Pancreas (tissue), 10 donors: Measurements from ENCODE around the gene NRXN2. TPM values are rescaled to one million over a fixed set of nuclear protein-coding genes. Genes with fewer than 3 reads are reported as not detected.

Experiments used
- ATAC-seq, 4 donors: fragments of 200-7000 bp; cut with Tn5 transposase; one replicate each; pipeline versions ENCODE4 v1.8.0 to v1.9.1; 2020; ENCODE audit warnings: mild to moderate bottlenecking in 4 of 4, moderate library complexity in 4 of 4
- DNase-seq, 6 donors: peaks; one replicate each; pipeline ENCODE4 v3.0.0-alpha.2; 2020
- FAIRE-seq: peaks from 2 replicates; lab custom pipeline; 2012; peaks lifted over from hg19 to GRCh38; lab: Jason Lieb, UNC
- H3K27ac ChIP-seq, 4 donors: fragments of 200-600 bp; sonication (generic); 1 replicate in 3 of 4; 2 replicates in 1 of 4; pipeline versions ENCODE4 v1.5.0 to v1.8.0; 2020
- H3K27me3 ChIP-seq, 4 donors: fragments of 200-600 bp; one replicate each; pipeline ENCODE4 v1.8.0; 2021
- H3K36me3 ChIP-seq, 3 donors: fragments of 200-600 bp; sonication (generic) in 1 of 3; one replicate each; pipeline versions ENCODE4 v1.5.0 to v1.8.0; 2020 to 2021
- H3K4me1 ChIP-seq, 3 donors: fragments of 200-600 bp; one replicate each; pipeline ENCODE4 v1.8.0; 2021
- H3K4me3 ChIP-seq, 4 donors: fragments of 200-600 bp; sonication (generic) in 2 of 4; one replicate each; pipeline versions ENCODE4 v1.5.0 to v1.8.0; 2020 to 2021
- H3K9me3 ChIP-seq, 4 donors: fragments of 200-600 bp; one replicate each; pipeline ENCODE4 v1.8.0; 2021
- CTCF ChIP-seq, 4 donors: fragments of 200-600 bp; sonication (generic) in 3 of 4; IDR thresholded peaks; one replicate each; pipeline versions ENCODE4 v1.5.0 to v1.8.0; 2021; ENCODE audit warnings: antibody characterized with exemption in 4 of 4
- WGBS, 2 donors: extraction: QIAGEN DNeasy Blood & Tissue Kit; methylation state at CpG; one replicate each; pipeline ENCODE4 v1.1.7; 2013; 5-methylcytosine and 5-hydroxymethylcytosine counted together
- intact Hi-C, 3 donors: fragments of 100-400 bp; cut with DNase I; formaldehyde crosslinking; loops; one replicate each; pipeline versions ENCODE4 v1.11.1 to v1.14.2; 2022
- polyA plus RNA-seq, 2 donors: library from polyadenylated mRNA; stranded (reverse); fragments of 200-250 nt; gene quantifications; one replicate each; pipeline ENCODE4 v1.2.3, GENCODE V29; 2013
- total RNA-seq, 6 donors: library from RNA; stranded (reverse); fragmentation: NEBNext Ultra II Directional in 4 of 6; extraction: Animal tissue kit (Norgen Biotek cat#: 25700) in 4 of 6; gene quantifications; one replicate each; pipeline versions ENCODE4 v1.2.1 to v1.2.4, GENCODE V29; 2021 to 2023
- donor health status: healthy with polysubstance abuse.
- donor health status: DM: no; HTN: no; CAD: no; lungs with moderate emphysema.
- donor health status: DM: no; HTN: no; CAD: no.
- donor health status: control.
- donor health status: control.
- donor health status: Bipolar disorder and iron deficiency.
- donor health status: DM: yes; HTN: yes; CAD: no.
- donor health status: DM: no; HTN: no; CAD: no.
- donor health status: DM: no; HTN: no; CAD: no.
- donor health status: DM: yes; HTN: yes; CAD: no.

NRXN2 gene
- total and polyA plus RNA-seq, 8 donors: 0.69 to 10.8 (median 2.1) TPM

GRCh38 chr11:64763526-64764039 lies 40.6 kb upstream of the NRXN2 start:
- Histone ChIP-seq H3K27ac (peak overlapping the region in 2 of 4 donors; percentile 4 to 28), H3K9me3 (no peaks in the 10 kb centered on the region), H3K27me3 (no peaks in the 10 kb centered on the region), H3K4me3 (no peak overlapping the region), H3K36me3 (peaks cover 11 to 54% (median 46%) of the 10 kb centered on the region in 3 donors), H3K4me1 (peaks cover 0 to 6% (median 5%) of the 10 kb centered on the region in 3 donors)
- DNase-seq (peak in 3 of 6 donors; percentile 24 to 46 (median 43)), FAIRE-seq (no peak), ATAC-seq (peak in 1 of 4 donors; percentile 1)
- intact Hi-C loops: no loop called here
- TF ChIP-seq CTCF (IDR thresholded peaks at IDR 0.05): no peak
- WGBS, 2 donors: 76 to 89% methylated on average over 6 of the region's 6 CpGs

- TF ChIP-seq CTCF (IDR thresholded peaks at IDR 0.05): no peak
- peaks cover 10 to 47% (median 40%) of the 10 kb centered on the region in 3 donors for H3K36me3 ChIP-seq
- ATAC-seq (peak in 1 of 4 donors; percentile 6), FAIRE-seq (no peak), DNase-seq (no peak)
- intact Hi-C loops: no loop called here
- no peak overlapping the region for H3K4me3 ChIP-seq
- H3K9me3 ChIP-seq: no peaks in the 10 kb centered on the region
- H3K4me1 ChIP-seq: peaks cover 0 to 6% (median 5%) of the 10 kb centered on the region in 3 donors
- no peaks in the 10 kb centered on the region for H3K27me3 ChIP-seq
- 56 to 60% methylated on average over 13 of the region's 13 CpGs for WGBS, 2 donors
- H3K27ac ChIP-seq: peak overlapping the region in 2 of 4 donors; percentile 4 to 28
These were observed 39.9 kb upstream of the NRXN2 start for GRCh38 chr11:64762674-64763525.

GRCh38 chr11:64762277-64762673 lies 39.3 kb upstream of the NRXN2 start:
- FAIRE-seq: no peak

GRCh38 chr11:64760759-64761420 lies 37.9 kb upstream of the NRXN2 start:
- H3K27me3 ChIP-seq: no peaks in the 10 kb centered on the region
- H3K9me3 ChIP-seq: no peaks in the 10 kb centered on the region
- H3K4me1 ChIP-seq: peaks cover 0 to 6% (median 5%) of the 10 kb centered on the region in 3 donors
- TF ChIP-seq CTCF (IDR thresholded peaks at IDR 0.05): no peak
- peaks cover 0 to 27% (median 21%) of the 10 kb centered on the region in 3 donors for H3K36me3 ChIP-seq
- no peak for ATAC-seq
- WGBS, 2 donors: 68 to 78% methylated on average over 7 of the region's 7 CpGs
- FAIRE-seq: no peak
- H3K4me3 ChIP-seq: no peak overlapping the region
- H3K27ac ChIP-seq: no peak overlapping the region
- intact Hi-C loops: no loop called here
- DNase-seq: peak in 1 of 6 donors; percentile 35

More at GRCh38 chr11:64762277-64762673, 39.3 kb upstream of the NRXN2 start:
- peak in 1 of 4 donors; percentile 1 for ATAC-seq
- Histone ChIP-seq H3K36me3 (peaks cover 4 to 41% (median 33%) of the 10 kb centered on the region in 3 donors), H3K4me1 (peaks cover 0 to 6% (median 5%) of the 10 kb centered on the region in 3 donors), H3K4me3 (no peak overlapping the region), H3K27me3 (no peaks in the 10 kb centered on the region), H3K9me3 (no peaks in the 10 kb centered on the region), H3K27ac (no peak overlapping the region)
- intact Hi-C loops: no loop called here
- WGBS, 2 donors: 83 to 89% methylated on average over 5 of the region's 5 CpGs
- peak in 1 of 6 donors; percentile 31 for DNase-seq
- TF ChIP-seq CTCF (IDR thresholded peaks at IDR 0.05): no peak
